ENCODE measurements around the gene KRTAP17-1. TPM values are rescaled to one million over a fixed set of nuclear protein-coding genes. Genes with fewer than 3 reads are reported as not detected.

Gene KRTAP17-1
- total RNA-seq, 1 experiment from 2014 or later = 1.6 TPM

Small RNA genes lying within 50 kb of the gene (small RNA-seq; reads per million reads assigned to genes)
- not detected for gene KRTAP9-10P

Other genes starting within 250 kb of the KRTAP17-1 start
- gene KRTAP2-4, start 249.8 kb downstream of the KRTAP17-1 start, total RNA-seq (2014; rRNA removed; shearing (Covaris generic); ENCODE audit: low replicate concordance) = not detected in 2 replicates
- not detected in 2 replicates for gene KRTAP4-7, start 231.6 kb downstream of the KRTAP17-1 start, total RNA-seq (2014; rRNA removed; shearing (Covaris generic); ENCODE audit: low replicate concordance)
- gene KRTAP4-8, start 217.6 kb downstream of the KRTAP17-1 start, total RNA-seq (2014; rRNA removed; shearing (Covaris generic); ENCODE audit: low replicate concordance) = not detected in 2 replicates
- gene KRTAP4-16, start 213.5 kb downstream of the KRTAP17-1 start, total RNA-seq (2014; rRNA removed; shearing (Covaris generic); ENCODE audit: low replicate concordance) = not detected in 2 replicates
- gene KRTAP4-9, start 210.3 kb downstream of the KRTAP17-1 start, total RNA-seq (2014; rRNA removed; shearing (Covaris generic); ENCODE audit: low replicate concordance) = not detected in 2 replicates
- gene KRTAP4-11, start 197.3 kb downstream of the KRTAP17-1 start, total RNA-seq (2014; rRNA removed; shearing (Covaris generic); ENCODE audit: low replicate concordance) = not detected in 2 replicates
- not detected in 2 replicates for gene KRTAP4-12, start 191.5 kb downstream of the KRTAP17-1 start, total RNA-seq (2014; rRNA removed; shearing (Covaris generic); ENCODE audit: low replicate concordance)
- not detected in 2 replicates for gene KRTAP4-6, start 175.2 kb downstream of the KRTAP17-1 start, total RNA-seq (2014; rRNA removed; shearing (Covaris generic); ENCODE audit: low replicate concordance)
- not detected in 2 replicates for gene KRTAP4-5, start 165.9 kb downstream of the KRTAP17-1 start, total RNA-seq (2014; rRNA removed; shearing (Covaris generic); ENCODE audit: low replicate concordance)
- gene KRTAP4-4, start 155.0 kb downstream of the KRTAP17-1 start, total RNA-seq (2014; rRNA removed; shearing (Covaris generic); ENCODE audit: low replicate concordance) = not detected in 2 replicates
- gene KRTAP4-3, start 147.5 kb downstream of the KRTAP17-1 start, total RNA-seq (2014; rRNA removed; shearing (Covaris generic); ENCODE audit: low replicate concordance) = not detected in 2 replicates
- gene KRTAP4-2, start 137.5 kb downstream of the KRTAP17-1 start, total RNA-seq (2014; rRNA removed; shearing (Covaris generic); ENCODE audit: low replicate concordance) = not detected in 2 replicates
- not detected in 2 replicates for gene KRTAP4-1, start 130.8 kb downstream of the KRTAP17-1 start, total RNA-seq (2014; rRNA removed; shearing (Covaris generic); ENCODE audit: low replicate concordance)
- gene KRTAP9-1, start 125.8 kb downstream of the KRTAP17-1 start, total RNA-seq (2014; rRNA removed; shearing (Covaris generic); ENCODE audit: low replicate concordance) = not detected in 2 replicates
- not detected in 2 replicates for gene KRTAP9-2, start 89.1 kb downstream of the KRTAP17-1 start, total RNA-seq (2014; rRNA removed; shearing (Covaris generic); ENCODE audit: low replicate concordance)
- not detected in 2 replicates for gene KRTAP9-3, start 83.3 kb downstream of the KRTAP17-1 start, total RNA-seq (2014; rRNA removed; shearing (Covaris generic); ENCODE audit: low replicate concordance)
- not detected in 2 replicates for gene KRTAP9-8, start 77.7 kb downstream of the KRTAP17-1 start, total RNA-seq (2014; rRNA removed; shearing (Covaris generic); ENCODE audit: low replicate concordance)
- gene KRTAP9-4, start 66.0 kb downstream of the KRTAP17-1 start, total RNA-seq (2014; rRNA removed; shearing (Covaris generic); ENCODE audit: low replicate concordance) = not detected in 2 replicates
- gene KRTAP9-9, start 60.3 kb downstream of the KRTAP17-1 start, total RNA-seq (2014; rRNA removed; shearing (Covaris generic); ENCODE audit: low replicate concordance) = not detected in 2 replicates
- not detected in 2 replicates for gene KRTAP9-6, start 50.3 kb downstream of the KRTAP17-1 start, total RNA-seq (2014; rRNA removed; shearing (Covaris generic); ENCODE audit: low replicate concordance)
- not detected in 2 replicates for gene KRTAP9-7, start 40.0 kb downstream of the KRTAP17-1 start, total RNA-seq (2014; rRNA removed; shearing (Covaris generic); ENCODE audit: low replicate concordance)
- gene KRTAP29-1, start 12.9 kb downstream of the KRTAP17-1 start, total RNA-seq (2014; rRNA removed; shearing (Covaris generic); ENCODE audit: low replicate concordance) = not detected in 2 replicates
- gene KRTAP16-1, start 6.4 kb downstream of the KRTAP17-1 start, total RNA-seq (2014; rRNA removed; shearing (Covaris generic); ENCODE audit: low replicate concordance) = not detected in 2 replicates
- not detected in 2 replicates for gene KRT33A, start 35.1 kb upstream of the KRTAP17-1 start, total RNA-seq (2014; rRNA removed; shearing (Covaris generic); ENCODE audit: low replicate concordance)
- not detected in 2 replicates for gene KRT33B, start 54.1 kb upstream of the KRTAP17-1 start, total RNA-seq (2014; rRNA removed; shearing (Covaris generic); ENCODE audit: low replicate concordance)
- not detected in 2 replicates for gene KRT34, start 66.6 kb upstream of the KRTAP17-1 start, total RNA-seq (2014; rRNA removed; shearing (Covaris generic); ENCODE audit: low replicate concordance)
- not detected in 2 replicates for gene KRT31, start 81.9 kb upstream of the KRTAP17-1 start, total RNA-seq (2014; rRNA removed; shearing (Covaris generic); ENCODE audit: low replicate concordance)
- gene KRT37, start 108.9 kb upstream of the KRTAP17-1 start, total RNA-seq (2014; rRNA removed; shearing (Covaris generic); ENCODE audit: low replicate concordance) = not detected in 2 replicates
- not detected in 2 replicates for gene KRT38, start 125.3 kb upstream of the KRTAP17-1 start, total RNA-seq (2014; rRNA removed; shearing (Covaris generic); ENCODE audit: low replicate concordance)
- gene KRT32, start 151.7 kb upstream of the KRTAP17-1 start, total RNA-seq (2014; rRNA removed; shearing (Covaris generic); ENCODE audit: low replicate concordance) = not detected in 2 replicates
- gene KRT35, start 165.4 kb upstream of the KRTAP17-1 start, total RNA-seq (2014; rRNA removed; shearing (Covaris generic); ENCODE audit: low replicate concordance) = not detected in 2 replicates
- gene KRT36, start 174.2 kb upstream of the KRTAP17-1 start, total RNA-seq (2014; rRNA removed; shearing (Covaris generic); ENCODE audit: low replicate concordance) = not detected in 2 replicates
- gene KRT13, start 189.9 kb upstream of the KRTAP17-1 start, total RNA-seq (2014; rRNA removed; shearing (Covaris generic); ENCODE audit: low replicate concordance) = not detected in 2 replicates
- gene KRT15, start 203.2 kb upstream of the KRTAP17-1 start, total RNA-seq (2014; rRNA removed; shearing (Covaris generic); ENCODE audit: low replicate concordance) = not detected in 2 replicates
- not detected in 2 replicates for gene KRT19, start 212.6 kb upstream of the KRTAP17-1 start, total RNA-seq (2014; rRNA removed; shearing (Covaris generic); ENCODE audit: low replicate concordance)

All from Karpas-422 (cell line).